ENCODE data around the gene OR5M3.

The OR5M3 gene

DNA sequence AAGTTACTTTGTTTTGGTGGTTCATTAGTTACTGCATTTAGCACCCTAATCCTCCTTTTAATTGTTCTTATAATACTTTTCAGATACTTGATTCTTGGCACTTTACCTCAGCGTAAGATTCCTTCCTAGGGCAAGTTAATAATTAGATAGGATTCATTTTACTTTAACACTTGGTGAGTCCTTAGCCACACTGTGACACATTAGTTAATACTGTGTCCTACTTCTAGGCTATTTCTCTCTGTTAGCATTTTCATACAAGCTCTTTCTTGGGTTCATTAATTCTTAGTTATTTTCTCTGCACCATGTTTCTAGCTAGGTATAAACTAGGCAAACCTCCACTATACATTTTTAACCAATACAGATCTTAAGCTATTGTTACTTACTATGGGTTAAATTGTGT, 16.1 kb downstream of the OR5M3 start:
- no peak for DNase-seq (ENCODE audit: low read depth, low spot score)
- H3K4me3 ChIP-seq, result no peak overlapping the region
- no peaks in the 10 kb centered on the region for H3K36me3 ChIP-seq (ENCODE audit: insufficient read depth, low read length)
- no peak for TF ChIP-seq FOXP2 (optimal IDR thresholded peaks at IDR 0.05; ENCODE audit: control extremely low read depth, extremely low read length, insufficient read depth)
- TF ChIP-seq EZH2 (IDR thresholded peaks at IDR 0.05), result no peak
- no peak for TF ChIP-seq POLR2AphosphoS5 (IDR thresholded peaks at IDR 0.05; ENCODE audit: borderline replicate concordance, low read depth, low read length)
- no peak overlapping the region for H3K27ac ChIP-seq
- H3K9ac ChIP-seq (ENCODE audit: insufficient read length), result no peak overlapping the region
- H3K9me3 ChIP-seq (ENCODE audit: low read depth, low read length), result no peaks in the 10 kb centered on the region

- TF ChIP-seq EZH2 (IDR thresholded peaks at IDR 0.05), result no peak
- TF ChIP-seq POLR2AphosphoS5 (IDR thresholded peaks at IDR 0.05; ENCODE audit: borderline replicate concordance, low read depth, low read length), result no peak
- TF ChIP-seq FOXP2 (optimal IDR thresholded peaks at IDR 0.05; ENCODE audit: control extremely low read depth, extremely low read length, insufficient read depth), result no peak
- H3K9ac ChIP-seq (ENCODE audit: insufficient read length), result no peak overlapping the region
- no peaks in the 10 kb centered on the region for H3K36me3 ChIP-seq (ENCODE audit: insufficient read depth, low read length)
- no peak overlapping the region for H3K27ac ChIP-seq
- no peak for DNase-seq (ENCODE audit: low read depth, low spot score)
- H3K4me3 ChIP-seq, result no peak overlapping the region
- H3K9me3 ChIP-seq (ENCODE audit: low read depth, low read length), result no peaks in the 10 kb centered on the region
Measured at GRCh38 chr11:56453521-56453920, 19.6 kb downstream of the OR5M3 start.
